Measurements from ENCODE around the gene GRIN2B. TPM values are rescaled to one million over a fixed set of nuclear protein-coding genes. Genes with fewer than 3 reads are reported as not detected.

Gene GRIN2B
- total and polyA plus RNA-seq, 2 donors (not counting 1 experiment from before 2014, with no cell fraction given), result 0.22 TPM; not detected in 1

- Histone ChIP-seq H2AFZ (ENCODE audit: insufficient read depth, low read depth, low read length, poor library complexity, severe bottlenecking) (no peak overlapping the region), H3K36me3 (replicated peaks in 1 of 2; ENCODE audit: control extremely low read depth in 1 of 2, control insufficient read depth in 1 of 2, extremely low read depth in 1 of 2, insufficient read depth in 2 of 2, low read length in 1 of 2) (no peaks in the 10 kb centered on the region), H3K4me3 (ENCODE audit: control extremely low read depth in 1 of 5, extremely low read depth in 1 of 5, insufficient read depth in 1 of 5, low read depth in 2 of 5, low read length in 4 of 5) (no peak overlapping the region), H3K4me1 (ENCODE audit: control insufficient read depth in 2 of 2, insufficient read depth in 2 of 2, low read length in 2 of 2) (no peaks in the 10 kb centered on the region), H3K27me3 (replicated peaks in 1 of 4; ENCODE audit: control extremely low read depth in 1 of 4, control insufficient read depth in 3 of 4, insufficient read depth in 4 of 4, low read length in 3 of 4) (peaks cover 0 to 4% (median 0%) of the 10 kb centered on the region in 4 experiments), H3K79me2 (ENCODE audit: control insufficient read depth, insufficient read depth, low read length) (no peaks in the 10 kb centered on the region), H3K9me3 (ENCODE audit: control extremely low read depth in 1 of 3, control insufficient read depth in 2 of 3, insufficient read depth in 1 of 3, low read length in 2 of 3) (peaks cover 0 to 4% (median 0%) of the 10 kb centered on the region in 3 donors), H3K27ac (ENCODE audit: low read length in 2 of 2) (no peak overlapping the region), H3K4me2 (replicated peaks; ENCODE audit: low read depth, low read length, poor library complexity, severe bottlenecking) (no peak overlapping the region), H4K20me1 (ENCODE audit: control insufficient read depth, insufficient read depth, low read length, poor library complexity, severe bottlenecking) (no peaks in the 10 kb centered on the region), H3K9ac (ENCODE audit: low read length) (no peak overlapping the region)
- Mint-ChIP-seq H3K27ac (no peak overlapping the region), H3K9me3 (ENCODE audit: insufficient read depth) (no peaks in the 10 kb centered on the region), H3K27me3 (peaks cover 13% of the 10 kb centered on the region), H3K4me1 (no peaks in the 10 kb centered on the region), H3K4me3 (no peak overlapping the region)
- ChIA-PET CTCF (no interaction called here), POLR2A (no interaction called here)
- intact Hi-C loops (cut with micrococcal nuclease), result no loop called here
- ATAC-seq (ENCODE audit: low read depth), result no peak
- no peak for TF ChIP-seq EZH2 (IDR thresholded peaks at IDR 0.05; ENCODE audit: borderline replicate concordance, insufficient read depth, low read depth, low read length, poor library complexity, severe bottlenecking)
- TF ChIP-seq, protein P1, sequence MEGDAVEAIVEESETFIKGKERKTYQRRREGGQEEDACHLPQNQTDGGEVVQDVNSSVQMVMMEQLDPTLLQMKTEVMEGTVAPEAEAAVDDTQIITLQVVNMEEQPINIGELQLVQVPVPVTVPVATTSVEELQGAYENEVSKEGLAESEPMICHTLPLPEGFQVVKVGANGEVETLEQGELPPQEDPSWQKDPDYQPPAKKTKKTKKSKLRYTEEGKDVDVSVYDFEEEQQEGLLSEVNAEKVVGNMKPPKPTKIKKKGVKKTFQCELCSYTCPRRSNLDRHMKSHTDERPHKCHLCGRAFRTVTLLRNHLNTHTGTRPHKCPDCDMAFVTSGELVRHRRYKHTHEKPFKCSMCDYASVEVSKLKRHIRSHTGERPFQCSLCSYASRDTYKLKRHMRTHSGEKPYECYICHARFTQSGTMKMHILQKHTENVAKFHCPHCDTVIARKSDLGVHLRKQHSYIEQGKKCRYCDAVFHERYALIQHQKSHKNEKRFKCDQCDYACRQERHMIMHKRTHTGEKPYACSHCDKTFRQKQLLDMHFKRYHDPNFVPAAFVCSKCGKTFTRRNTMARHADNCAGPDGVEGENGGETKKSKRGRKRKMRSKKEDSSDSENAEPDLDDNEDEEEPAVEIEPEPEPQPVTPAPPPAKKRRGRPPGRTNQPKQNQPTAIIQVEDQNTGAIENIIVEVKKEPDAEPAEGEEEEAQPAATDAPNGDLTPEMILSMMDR (IDR thresholded peaks at IDR 0.05), result no peak
- no peak for DNase-seq
Measured at GRCh38 chr12:14024591-14024990, 43.2 kb upstream of the GRIN2B start.

DNA sequence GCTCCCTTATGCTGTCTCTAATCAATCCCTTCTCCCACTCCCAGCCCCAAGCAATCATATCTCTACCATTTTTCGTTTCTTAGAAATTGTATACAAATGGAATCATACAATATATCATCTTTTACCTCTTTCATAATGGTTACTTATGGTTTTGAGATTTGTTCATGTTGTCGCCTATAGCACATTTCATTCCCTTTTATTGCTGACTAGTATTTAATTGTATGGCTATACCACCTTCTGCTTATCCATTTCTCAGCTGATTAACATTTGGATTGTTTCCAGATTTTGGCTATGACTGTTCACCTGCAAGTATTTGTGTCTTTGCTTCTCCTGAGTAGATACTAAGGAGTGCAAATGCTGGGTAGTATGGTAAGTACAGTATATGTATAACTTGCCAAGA, 36.7 kb upstream of the GRIN2B start:
- ATAC-seq (ENCODE audit: low read depth) (no peak), DNase-seq (no peak)
- no peak overlapping the region for H3K4me3 ChIP-seq (ENCODE audit: control extremely low read depth in 1 of 5, extremely low read depth in 1 of 5, insufficient read depth in 1 of 5, low read depth in 2 of 5, low read length in 4 of 5)
- H3K9me3 ChIP-seq (ENCODE audit: control extremely low read depth in 1 of 3, control insufficient read depth in 2 of 3, insufficient read depth in 1 of 3, low read length in 2 of 3), result peaks cover 0 to 5% (median 0%) of the 10 kb centered on the region in 3 donors
- WGBS (ENCODE audit: insufficient coverage), result no CpG with 5 or more reads among the region's 2 CpGs
- intact Hi-C loops (cut with micrococcal nuclease), result no loop called here
- POLR2A ChIA-PET, result no interaction called here
- no peak overlapping the region for H3K9ac ChIP-seq (ENCODE audit: low read length)
- no peaks in the 10 kb centered on the region for H3K27me3 Mint-ChIP-seq
- no peaks in the 10 kb centered on the region for H3K4me1 Mint-ChIP-seq
- no peak overlapping the region for H3K4me3 Mint-ChIP-seq
- no peaks in the 10 kb centered on the region for H3K27me3 ChIP-seq (replicated peaks in 1 of 4; ENCODE audit: control extremely low read depth in 1 of 4, control insufficient read depth in 3 of 4, insufficient read depth in 4 of 4, low read length in 3 of 4)
- no peak overlapping the region for H3K27ac Mint-ChIP-seq
- H4K20me1 ChIP-seq (ENCODE audit: control insufficient read depth, insufficient read depth, low read length, poor library complexity, severe bottlenecking), result no peaks in the 10 kb centered on the region
- H3K9me3 Mint-ChIP-seq (ENCODE audit: insufficient read depth), result no peaks in the 10 kb centered on the region
- no peak overlapping the region for H2AFZ ChIP-seq (ENCODE audit: insufficient read depth, low read depth, low read length, poor library complexity, severe bottlenecking)
- CTCF ChIA-PET, result no interaction called here
- no peak for TF ChIP-seq EZH2 (IDR thresholded peaks at IDR 0.05; ENCODE audit: borderline replicate concordance, insufficient read depth, low read depth, low read length, poor library complexity, severe bottlenecking)
- TF ChIP-seq, protein P1 (IDR thresholded peaks at IDR 0.05), result no peak
- no peak overlapping the region for H3K27ac ChIP-seq (ENCODE audit: low read length in 2 of 2)
- no peaks in the 10 kb centered on the region for H3K36me3 ChIP-seq (replicated peaks in 1 of 2; ENCODE audit: control extremely low read depth in 1 of 2, control insufficient read depth in 1 of 2, extremely low read depth in 1 of 2, insufficient read depth in 2 of 2, low read length in 1 of 2)
- no peak overlapping the region for H3K4me2 ChIP-seq (replicated peaks; ENCODE audit: low read depth, low read length, poor library complexity, severe bottlenecking)
- no peaks in the 10 kb centered on the region for H3K4me1 ChIP-seq (ENCODE audit: control insufficient read depth in 2 of 2, insufficient read depth in 2 of 2, low read length in 2 of 2)
- H3K79me2 ChIP-seq (ENCODE audit: control insufficient read depth, insufficient read depth, low read length), result no peaks in the 10 kb centered on the region
